Measurements from ENCODE around the gene FAM89B. TPM values are rescaled to one million over a fixed set of nuclear protein-coding genes. Genes with fewer than 3 reads are reported as not detected.

FAM89B gene
- polyA plus RNA-seq, 10 donors, result 29.3 to 39.1 (median 34.5) TPM

DNA sequence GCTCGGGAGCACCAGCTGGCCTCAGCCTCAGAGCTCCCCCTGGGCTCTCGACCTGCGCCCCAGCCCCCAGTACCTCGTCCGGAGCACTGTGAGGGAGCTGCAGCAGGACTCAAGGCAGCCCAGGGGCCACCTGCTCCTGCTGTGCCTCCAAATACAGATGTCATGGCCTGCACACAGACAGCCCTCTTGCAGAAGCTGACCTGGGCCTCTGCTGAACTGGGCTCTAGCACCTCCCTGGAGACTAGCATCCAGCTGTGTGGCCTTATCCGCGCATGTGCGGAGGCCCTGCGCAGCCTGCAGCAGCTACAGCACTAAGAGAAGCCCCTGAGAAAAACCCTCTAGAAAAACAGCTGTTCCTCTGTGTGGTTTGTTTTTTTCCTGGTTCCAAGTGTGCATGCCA is 918 bp upstream of the FAM89B start:
- no peak for DNase-seq

DNA sequence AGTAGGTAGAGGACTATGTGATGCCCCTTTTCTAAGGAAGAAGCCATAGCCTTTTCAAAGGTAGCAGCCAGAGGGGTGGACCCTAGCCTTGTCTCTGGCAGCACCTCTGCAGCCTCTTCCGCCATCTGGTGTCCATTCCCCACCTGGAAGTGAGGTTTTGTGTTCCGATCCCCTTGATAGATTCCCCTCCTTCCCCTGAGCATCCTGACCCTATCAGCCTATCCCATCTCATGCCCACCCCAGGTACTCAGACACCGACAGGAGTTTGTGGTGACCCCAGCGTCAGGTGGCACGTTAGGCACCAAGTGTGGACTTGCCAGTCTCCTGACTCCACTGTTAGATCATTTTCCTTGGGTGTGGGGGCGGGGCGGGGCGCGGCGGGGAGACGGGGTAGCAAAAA is 398 bp upstream of the FAM89B start:
- DNase-seq, result peak in 1 of 3 donors; percentile 81

DNA sequence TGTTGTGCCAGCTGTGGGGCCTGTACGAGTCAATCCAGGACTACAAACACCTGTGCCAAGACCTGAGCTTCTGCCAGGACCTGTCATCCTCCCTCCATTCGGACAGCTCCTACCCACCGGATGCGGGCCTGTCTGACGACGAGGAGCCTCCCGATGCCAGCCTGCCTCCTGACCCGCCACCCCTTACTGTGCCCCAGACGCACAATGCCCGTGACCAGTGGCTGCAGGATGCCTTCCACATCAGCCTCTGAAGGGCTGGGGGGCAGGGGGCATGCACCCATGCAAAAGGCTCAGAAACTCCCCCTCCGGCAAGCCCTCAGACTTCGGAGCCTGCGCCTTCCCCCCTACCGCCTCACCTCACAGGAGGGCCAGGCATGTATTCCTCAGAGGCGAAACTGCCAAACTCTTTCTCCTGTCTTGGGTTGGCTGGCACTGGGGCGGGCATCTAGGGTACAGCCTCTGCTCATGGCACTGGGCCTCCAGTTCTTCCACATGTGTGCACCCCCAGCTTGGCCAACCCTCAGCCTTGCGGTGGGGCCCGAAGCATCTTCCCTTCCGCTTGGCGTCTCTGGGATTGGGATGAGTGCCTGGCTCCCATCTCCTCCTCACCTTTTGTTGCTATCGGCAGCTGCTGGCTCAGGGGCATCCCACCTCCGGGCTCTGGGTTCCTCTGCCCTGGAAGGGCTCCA is 1.2 kb downstream of the FAM89B start:
- no peak for DNase-seq

DNA sequence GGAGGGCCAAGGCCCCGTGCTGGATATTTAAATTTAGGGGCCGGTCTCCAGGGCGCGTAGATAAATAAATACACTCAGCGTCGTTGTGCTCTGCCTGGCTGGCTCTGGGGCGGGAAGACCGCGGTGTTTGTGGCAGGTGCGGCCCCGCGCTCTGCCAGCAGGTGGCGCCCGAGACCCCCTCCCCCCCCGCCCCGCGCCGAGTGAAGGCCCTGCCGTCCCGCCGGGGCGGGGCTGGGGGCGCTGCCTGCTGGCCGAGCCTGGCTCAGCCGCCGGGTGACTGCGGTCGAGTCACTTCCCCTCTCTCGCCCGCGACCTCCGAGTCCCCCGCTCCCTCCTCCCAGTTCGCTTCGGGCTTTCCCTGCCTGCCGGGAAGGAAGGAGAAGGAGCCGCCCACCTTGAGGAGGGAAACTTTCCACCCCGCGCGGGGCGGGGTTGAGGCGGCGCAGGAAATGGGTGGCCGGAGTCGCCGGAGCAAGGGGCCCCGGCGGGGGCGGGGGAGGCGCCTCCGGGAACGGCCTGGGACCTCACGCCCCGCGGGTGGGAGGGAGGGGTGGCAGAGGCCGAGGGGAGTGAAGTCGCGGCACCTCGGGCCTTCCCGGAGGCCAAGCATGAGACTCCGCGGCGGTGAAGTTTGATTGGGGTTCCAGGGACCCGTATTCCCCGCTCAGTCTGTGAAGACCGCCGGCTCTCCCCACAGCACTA is 1.9 kb downstream of the FAM89B start:
- peak; percentile 93 to 98 (median 94) for DNase-seq

DNA sequence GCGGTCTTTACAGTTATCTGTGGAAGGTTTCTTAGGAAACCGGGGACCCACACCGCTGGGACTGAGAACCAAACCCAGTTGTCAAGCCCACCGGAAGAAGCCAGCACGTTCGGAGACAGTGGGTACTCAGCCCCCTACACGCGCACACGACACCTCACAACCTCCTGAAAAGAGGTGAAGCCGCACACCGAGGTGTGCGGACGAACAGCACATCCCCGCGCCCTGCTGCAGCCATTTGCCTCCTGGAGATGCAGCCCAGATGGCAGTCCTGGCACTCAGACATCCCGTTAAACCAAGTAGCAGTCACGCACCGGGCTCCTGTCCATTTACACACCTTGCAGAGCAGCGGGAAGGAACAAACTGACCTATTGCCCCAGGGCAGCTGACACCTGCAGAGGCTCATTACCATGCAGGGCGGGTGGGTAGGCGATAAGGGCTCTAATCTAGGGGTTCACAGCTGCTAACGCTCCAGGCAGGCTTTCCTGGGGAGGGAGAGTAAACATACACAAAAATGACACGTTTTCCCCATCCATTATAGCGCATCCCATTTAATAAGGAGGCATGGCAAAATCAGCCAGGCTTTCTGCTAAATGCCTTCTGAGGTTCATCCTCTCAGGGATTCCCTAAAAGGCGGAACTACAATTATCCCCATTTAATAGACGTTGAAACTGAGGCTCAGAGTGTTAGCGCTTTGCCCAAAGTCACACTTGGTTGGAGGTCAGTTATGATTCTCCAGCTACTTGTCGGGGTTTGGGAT is 2.7 kb downstream of the FAM89B start:
- DNase-seq, result no peak

DNA sequence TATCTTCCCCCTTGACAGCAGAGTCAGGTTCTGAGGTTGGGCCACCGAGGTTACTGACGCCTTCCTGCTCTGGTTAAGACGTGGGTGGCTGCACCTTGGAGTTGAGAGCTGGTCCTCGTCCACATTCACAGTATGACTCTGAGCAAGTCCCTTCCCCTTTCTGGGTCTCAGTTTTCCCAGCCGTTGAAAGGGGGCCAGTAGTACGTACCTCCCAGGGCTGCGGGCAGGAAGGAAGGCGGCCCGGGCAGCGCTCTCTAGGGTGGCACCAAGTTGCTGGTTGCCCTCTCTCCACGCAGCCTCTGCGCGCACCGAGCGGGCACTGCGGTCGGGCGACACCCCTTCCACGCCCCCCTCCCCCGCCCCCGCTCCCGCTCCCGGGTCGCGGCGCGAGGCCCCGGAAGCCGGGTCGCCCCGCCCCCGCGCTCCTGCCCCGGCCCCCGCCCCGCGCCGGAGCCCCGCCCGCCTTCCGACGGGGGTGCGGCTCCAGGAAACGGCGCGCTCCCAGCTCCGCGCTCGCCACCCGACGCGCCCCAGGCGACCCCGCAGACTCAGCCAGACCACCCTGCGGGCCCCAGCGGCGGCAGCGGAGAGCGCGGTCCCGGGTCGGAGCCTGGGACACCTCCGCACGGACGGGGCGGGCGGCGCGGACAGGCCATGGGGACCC is 3.4 kb downstream of the FAM89B start, which contains the start of gene EHBP1L1:
Gene EHBP1L1, plus strand, starts transcription at position 486 of the 664 bp plus-strand sequence. CDS start 250 bp downstream, outside the sequence.
- peak in 2 of 3 donors; percentile 72 to 76 for DNase-seq

DNA sequence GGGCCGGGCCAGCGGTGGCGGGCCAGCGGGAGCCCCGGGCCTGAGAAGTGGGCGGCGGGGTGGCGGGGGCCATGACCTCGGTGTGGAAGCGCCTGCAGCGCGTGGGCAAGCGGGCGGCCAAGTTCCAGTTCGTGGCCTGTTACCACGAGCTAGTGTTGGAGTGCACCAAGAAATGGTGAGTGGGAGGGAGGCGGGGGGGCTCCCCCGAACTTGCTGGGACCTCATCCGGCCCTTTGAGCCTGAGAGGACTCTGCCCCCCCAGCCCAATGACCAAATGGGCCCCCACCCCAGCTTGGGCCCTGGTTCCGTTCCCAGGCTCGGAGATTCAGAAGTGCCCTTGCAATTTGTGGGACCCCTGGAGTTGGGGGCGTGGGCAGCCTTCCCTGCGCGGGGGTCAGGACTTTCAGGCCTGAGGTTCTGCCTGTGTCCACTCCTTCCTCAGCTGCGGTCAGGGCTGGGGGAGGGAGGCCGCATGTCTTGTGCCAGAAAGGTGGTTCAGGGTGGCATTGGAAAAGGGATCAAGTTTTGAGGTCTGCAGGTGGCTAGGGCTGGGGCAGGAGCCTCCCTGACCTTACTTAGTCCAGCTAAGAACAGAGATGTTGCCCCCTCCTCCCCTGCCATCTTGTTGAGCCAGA is 4.0 kb downstream of the FAM89B start:
- DNase-seq, result no peak

DNA sequence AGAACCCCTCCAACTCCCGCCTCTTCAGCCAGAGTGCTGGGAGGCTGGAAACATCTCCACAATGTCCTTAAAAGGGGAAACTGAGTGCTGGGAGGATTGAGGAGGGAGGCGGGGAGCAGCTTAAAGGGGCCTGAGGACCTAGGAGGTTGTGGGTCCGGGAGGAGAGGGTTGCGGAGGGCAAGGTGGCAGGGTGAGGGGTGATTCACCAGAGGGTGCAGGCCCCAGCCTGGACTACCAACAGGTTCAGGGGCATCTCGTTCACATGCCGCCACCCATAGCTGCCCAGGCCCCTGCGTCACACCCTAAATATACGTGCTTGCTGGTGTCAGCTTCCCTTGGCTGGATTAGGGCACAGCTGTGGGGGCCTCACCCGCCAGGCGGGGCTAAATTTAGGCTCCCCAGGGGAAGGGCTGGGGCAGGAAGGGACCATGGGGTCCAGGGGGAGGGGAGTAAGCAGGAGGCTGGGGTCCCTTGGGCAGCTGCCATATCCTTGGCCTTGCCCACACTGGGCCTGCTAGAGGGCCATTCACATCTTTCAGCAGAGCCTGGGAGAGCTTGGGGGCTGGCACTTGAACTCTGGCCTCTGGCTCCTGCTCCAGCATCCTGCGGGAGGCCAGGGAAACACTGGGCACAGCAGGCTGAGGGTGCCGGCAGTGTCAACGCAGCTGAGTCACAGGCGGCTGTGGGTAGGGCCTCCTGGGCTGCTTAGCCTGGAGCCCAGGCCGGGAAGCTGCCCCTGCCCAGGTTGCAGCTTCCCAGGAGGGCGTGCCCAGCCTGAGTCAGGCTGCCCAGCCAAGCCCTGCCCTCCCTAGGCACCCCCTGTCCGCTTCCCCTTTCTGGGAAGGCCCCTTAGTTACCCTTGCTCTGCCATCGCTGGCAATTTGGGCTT is 4.8 kb downstream of the FAM89B start:
- peak; percentile 69 to 72 (median 71) for DNase-seq

DNA sequence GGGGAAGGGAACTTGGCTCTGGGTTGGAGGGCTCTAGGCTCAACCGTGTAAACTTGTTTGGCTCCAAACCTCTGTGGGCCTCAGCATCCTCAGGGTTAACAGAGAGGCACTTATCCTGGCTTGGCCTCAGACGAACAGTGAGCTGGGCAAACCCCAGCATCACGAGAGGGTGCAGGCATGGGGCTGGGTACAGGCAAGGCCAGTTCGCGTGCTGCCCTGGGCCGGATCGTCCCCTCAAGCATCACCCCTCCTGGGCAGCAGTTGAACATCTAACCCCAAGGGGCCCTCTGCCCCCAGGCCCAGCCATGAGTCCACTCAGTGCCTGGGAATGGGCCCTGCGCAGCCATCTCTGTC is 5.4 kb downstream of the FAM89B start:
- DNase-seq, result no peak

DNA sequence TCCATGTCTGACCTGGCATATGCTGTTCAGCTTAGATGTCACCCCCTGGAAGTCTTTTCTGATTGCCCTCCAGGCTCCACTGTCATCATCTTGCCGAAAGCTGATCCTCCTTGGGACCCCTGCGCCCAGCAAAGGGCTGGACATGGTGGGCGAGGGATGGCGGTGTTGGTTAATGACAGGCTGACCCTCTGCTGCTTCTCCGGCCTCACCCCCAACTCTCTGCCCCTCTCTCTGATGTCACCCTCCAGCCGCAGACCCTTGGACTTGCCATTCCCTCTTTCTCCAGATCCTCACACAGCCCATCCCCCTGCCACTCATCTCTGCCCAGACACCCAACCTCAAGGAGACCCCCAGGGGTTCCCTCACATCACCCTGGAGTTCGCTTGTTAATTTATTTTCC is 5.8 kb downstream of the FAM89B start:
- no peak for DNase-seq

DNA sequence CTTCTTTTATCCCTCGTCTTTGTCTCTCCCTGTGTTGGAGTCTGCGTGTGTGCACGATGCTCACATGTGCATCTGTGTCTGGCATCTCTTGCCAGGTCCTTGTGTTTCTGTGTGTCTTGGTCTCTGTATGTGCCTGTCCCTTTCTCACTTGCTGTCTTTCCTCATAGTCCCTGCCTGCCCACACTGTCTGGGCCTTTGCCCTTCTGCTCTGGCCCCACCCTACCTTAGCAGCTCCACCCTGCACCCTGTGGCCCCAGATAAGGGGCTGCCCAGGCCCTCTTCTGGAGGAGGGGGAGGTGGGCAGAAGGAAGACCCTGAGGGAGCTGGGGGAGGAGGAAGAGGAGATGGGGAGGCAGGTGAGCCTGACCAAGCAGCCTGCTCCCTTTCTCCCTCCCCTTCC is 6.3 kb downstream of the FAM89B start:
- DNase-seq, result no peak

DNA sequence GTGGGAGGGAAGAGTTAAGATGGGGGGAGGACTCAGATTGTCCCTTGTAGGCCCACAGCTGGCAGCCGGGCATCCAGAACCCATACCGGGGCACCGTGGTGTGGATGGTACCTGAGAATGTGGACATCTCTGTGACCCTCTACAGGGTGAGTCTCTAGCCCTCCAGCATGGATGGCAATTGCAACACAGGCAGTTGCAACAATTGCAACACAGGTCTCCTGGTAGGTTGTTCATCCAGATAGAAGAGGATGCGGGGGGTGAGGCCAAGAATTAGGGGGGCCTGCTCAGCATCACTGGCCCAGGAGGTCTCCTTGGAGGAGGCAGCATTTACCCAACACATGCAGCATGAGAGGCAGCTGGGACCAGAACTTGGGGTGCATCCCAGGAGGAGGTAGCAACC is 7.0 kb downstream of the FAM89B start:
- DNase-seq, result no peak

DNA sequence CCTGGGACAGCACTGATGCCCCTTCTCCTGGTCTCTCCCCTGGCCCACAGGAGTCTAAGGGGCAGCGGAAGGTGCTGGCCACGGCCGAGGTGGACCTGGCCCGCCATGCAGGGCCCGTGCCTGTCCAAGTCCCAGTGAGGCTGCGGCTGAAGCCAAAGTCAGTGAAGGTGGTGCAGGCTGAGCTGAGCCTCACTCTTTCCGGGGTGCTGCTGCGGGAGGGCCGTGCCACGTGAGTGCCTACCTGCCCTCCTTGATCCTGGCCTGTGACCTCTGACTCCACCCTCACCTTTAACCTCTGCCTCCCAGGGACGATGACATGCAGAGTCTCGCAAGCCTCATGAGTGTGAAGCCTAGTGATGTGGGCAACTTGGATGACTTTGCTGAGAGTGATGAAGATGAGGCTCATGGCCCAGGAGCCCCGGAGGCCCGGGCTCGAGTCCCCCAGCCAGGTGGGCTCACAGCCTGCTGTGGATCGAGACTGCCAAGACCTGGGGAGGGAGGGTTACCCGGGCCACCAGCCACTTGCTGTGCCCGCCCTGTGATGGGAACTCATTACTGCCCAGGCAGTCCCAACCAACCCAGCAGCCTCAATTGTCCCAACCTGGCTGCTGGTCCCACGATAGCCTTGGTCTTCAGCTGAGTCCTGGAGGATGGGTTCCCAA is 7.8 kb downstream of the FAM89B start:
- DNase-seq, result no peak

DNA sequence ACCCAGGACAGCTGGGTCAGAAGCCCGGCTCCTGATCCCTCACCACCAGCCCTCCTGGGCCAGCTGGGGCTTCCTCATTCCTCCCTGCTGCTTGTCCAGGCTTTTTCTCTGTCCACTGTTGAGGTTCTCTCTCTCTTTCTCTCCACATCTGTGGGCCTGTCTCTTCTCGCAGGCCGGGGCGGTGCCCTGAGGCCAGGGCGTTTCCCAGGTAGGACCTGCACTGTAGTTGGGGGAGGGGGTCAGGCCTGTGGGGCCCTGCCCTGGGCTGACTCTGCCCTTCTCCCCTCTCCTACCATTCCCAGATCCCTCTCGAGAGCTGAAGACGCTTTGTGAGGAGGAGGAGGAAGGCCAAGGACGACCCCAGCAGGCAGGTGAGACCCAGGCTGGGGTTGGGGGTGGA is 8.4 kb downstream of the FAM89B start:
- no peak for DNase-seq

DNA sequence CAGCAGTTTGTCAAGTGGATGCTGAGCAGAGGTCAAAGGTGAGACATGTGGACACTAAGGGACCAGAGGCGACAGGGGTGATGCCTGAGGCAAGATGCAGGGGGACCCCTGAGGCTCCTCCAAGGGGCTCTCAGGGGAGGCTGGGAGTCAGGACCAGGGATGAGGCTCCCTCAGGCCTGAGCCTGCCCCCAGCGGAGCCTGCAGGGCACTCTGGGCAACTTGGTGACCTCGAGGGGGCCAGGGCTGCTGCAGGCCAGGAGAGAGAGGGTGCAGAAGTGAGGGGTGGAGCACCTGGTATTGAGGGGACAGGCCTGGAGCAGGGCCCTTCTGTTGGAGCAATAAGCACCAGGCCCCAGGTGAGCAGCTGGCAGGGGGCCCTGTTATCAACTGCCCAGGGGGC is 9.6 kb downstream of the FAM89B start:
- no peak for DNase-seq

DNA sequence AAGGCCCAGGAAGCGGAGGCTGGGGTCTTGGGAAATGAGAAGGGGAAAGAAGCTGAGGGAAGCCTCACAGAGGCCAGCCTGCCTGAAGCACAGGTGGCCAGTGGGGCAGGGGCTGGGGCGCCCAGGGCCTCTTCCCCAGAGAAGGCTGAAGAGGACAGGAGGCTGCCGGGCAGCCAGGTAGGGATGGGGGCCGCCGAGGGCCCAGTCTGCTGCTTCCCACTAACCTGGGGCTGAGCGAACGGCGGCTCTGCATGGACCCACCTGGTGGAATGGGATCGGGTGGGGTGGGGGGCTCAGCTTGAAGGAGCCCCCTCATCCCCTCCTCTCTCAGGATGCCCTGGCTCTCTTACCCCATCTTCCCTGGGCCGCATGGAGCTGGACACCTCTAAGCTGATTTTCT is 11.3 kb downstream of the FAM89B start:
- DNase-seq, result no peak

DNA sequence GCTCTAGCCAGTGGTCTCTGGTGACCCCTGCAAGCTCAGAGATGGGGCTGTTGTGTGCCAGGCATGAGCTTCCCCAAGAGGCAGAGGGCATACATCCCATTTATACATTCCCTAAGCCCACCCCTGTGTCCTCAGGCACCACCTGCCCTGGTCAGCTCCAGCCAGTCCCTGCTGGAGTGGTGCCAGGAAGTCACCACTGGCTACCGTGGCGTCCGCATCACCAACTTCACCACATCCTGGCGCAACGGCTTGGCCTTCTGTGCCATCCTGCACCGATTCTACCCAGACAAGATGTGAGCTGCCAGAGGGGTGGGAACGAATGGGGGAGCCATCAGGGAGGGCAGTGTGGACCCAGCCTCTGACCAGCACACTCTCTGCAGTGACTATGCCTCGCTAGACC is 11.8 kb downstream of the FAM89B start:
- DNase-seq, result no peak

DNA sequence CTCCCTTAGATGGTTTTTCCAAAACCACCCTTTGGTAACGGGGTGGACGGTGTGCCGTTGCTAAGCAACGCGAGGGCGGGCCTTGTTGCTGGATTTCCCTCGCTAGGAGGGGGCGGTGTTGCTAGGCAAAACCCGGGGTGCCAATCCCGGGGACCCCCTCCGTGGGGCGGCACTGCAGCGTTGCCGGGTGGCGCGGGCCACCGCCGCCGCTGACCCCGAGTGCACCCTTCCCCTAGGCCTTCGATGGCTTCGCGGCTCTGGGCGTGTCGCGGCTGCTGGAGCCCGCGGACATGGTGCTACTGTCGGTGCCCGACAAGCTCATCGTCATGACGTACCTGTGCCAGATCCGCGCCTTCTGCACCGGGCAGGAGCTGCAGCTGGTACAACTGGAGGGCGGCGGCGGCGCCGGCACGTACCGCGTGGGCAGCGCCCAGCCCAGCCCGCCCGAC is 12.4 kb downstream of the FAM89B start:
- DNase-seq, result peak in 1 of 3 donors; percentile 43

DNA sequence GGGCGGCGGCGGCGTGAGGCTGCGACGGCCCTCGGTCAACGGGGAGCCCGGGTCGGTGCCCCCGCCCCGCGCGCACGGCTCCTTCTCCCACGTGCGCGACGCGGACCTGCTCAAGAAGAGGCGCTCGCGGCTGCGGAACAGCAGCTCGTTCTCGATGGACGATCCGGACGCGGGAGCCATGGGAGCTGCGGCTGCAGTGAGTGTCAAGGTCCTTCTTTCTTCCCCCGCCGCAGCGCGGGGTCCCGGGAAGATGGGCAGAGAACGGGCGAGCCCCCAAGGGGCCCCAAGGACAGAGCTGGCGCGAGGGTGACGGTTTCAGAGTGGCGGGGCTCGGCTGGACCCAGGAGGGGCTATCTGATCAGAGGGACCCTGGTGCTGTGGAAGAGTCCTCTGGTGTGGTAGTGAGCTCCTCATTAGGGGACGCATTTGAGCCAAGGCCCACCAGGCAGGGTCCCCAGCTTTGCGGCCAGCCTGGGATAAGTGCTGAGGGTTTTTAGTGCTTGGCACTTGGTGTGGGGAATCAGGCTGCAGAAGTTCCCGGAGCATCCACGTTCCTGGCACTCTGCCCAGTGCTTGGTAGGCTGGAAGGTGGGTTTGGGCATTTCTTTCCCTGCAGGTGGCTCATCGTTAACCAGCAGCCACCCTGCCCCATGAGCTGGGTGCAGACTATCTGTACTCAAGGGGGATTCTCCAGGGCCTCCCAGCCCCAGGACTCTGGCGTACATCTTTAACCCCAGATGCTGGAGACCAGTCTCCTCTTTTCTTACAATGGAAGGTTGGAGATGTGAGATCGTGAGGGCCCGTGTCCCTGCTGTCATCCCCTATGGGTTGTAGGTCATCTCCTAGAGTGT is 13.3 kb downstream of the FAM89B start:
- DNase-seq, result no peak
